Measurements from ENCODE around the gene RASA3.

Gene RASA3

DNA sequence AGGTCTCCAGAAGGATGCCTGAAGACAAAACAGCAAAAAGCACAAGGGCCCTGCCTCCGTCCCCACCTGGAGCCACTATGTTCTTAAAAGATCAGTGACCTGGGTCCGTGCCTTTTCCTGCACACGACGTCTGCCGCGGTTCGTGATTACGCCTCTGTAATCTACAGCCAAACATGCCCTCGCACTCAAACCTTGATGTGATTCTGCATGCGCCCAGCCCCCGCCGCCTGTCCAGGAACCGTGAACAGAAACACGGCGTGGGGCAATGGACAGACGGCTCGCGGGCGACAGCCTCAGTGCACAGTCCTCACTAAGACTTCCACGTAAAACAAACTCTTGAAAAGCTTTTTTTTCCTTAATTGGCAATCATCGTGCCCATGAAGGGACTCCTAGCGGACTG, 174.1 kb downstream of the RASA3 start:
- no peak for DNase-seq

DNA sequence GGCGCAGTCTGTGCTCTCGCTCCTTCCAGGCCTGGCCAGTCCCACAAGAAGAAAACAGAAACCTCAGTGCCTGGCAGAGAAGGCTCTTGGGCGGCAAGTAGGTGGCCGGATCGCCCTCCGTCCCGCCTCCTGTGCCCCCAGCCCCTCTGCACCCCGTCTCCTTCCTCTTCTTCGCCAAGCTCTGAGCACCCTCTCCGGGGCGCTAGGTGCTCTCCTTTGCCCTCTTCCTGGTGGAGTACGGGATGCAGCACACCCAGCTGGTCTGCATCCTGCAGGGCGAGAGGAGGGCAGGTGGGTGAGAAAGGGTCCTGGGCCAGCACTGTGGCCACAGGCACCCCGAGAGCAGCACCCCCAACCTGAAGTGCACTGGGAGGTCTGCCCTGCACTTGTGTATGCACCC, 175.9 kb downstream of the RASA3 start:
- no peak for DNase-seq

DNA sequence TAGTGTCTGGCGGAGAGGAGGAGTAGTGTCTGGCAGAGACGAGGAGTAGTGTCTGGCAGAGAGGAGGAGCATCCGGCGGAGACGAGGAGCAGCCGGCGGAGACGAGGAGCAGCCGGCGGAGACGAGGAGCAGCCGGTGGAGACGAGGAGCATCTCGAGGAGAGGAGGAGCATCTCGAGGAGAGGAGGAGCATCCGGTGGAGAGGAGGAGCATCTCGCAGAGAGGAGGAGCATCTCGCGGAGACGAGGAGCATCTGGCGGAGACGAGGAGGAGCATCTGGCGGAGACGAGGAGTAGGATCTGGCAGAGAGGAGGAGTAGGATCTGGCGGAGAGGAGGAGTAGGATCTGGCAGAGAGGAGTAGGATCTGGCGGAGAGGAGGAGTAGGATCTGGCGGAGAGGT, 176.7 kb downstream of the RASA3 start:
- DNase-seq, result no peak

DNA sequence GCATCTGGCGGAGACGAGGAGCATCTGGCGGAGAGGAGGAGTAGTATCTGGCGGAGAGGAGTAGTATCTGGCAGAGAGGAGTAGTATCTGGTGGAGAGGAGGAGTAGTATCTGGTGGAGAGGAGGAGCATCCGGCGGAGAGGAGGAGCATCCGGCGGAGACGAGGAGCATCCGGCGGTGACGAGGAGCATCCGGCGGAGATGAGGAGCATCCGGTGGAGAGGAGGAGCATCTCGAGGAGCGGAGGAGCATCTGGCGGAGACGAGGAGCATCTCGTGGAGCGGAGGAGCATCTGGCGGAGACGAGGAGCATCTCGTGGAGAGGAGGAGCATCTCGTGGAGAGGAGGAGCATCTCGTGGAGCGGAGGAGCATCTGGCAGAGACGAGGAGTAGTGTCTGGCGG, 177.2 kb downstream of the RASA3 start:
- no peak for DNase-seq

DNA sequence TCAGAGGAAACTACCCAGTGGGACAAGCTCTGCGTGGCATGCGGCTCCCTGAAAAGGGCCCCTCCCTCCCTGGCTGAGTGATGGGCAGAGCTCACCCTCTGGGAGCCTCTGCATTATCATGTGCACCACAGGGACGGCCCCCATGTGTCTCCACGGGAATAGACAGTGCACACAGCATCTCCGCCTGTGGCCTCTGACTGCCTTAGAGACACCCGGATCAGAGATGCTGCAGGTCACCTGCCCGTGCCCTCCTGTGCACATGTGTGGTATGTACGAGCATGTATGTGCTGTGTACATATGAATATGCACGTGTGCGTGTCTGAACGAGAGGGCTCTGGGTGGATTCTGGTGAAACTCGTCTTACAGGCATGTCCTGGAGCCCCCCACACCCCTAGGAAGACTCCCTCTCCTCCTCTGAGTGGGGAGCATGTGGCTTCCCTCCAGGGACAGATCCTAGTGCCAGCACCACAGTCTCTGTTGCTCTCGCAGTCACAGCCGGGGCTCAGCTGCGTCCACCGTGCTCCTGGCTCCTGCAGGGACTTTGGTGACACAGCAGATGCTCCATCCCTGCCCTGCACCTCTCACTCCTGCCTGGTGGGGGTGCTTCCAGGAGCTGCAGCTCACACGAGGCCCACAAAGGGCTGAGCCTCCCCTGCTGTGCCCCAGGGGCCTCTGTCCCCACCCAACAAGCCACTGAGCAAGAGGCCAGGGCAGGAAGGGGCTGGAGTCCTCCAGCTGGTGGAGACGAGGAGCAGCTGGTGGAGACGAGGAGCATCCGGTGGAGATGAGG, 178.2 kb downstream of the RASA3 start:
- DNase-seq, result no peak

DNA sequence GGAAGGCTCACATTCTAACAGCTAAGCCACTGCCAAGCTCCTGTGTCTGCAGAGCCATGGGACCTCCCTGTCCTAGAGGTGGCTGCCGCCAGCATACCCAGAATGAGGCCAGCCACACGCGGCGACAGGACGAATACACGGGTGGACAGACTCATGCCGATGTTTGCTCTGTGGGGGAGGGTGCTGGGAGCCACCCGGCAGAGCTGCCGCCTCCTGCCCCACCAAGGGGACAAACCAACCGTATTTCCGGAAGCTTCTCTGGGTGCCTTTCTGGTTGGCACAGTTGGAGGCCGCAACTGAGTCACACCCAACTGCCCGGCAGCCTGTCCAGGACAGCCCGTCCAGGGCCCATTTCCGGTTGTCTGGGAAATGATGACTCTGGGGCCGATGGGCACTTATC, 178.9 kb downstream of the RASA3 start:
- no peak for DNase-seq

DNA sequence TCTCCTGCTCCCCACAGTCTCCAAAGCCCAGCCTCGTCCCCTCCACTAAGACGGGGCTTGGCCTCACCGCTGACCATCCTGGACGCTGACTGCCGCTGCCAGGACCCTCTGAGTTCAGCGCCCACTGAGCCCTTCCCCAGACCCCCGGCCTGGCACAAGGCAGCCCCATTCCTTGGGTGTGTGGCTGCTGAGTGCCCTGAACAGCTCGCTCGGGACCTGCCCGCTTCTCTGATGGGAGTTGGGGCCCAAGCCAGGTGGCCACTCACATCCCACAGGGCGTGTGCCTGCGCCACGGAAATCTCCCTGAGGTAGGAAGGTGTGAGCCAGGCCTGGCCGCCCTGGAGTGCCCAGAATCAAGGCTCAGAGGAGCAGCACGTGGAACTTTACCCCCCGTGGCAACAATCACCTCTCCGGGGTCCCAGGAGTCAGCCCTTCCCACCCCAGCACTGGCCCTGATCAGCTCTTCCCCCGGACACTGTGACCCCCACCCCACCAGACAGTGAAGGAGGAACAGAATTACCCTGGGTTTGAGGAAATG, 179.4 kb downstream of the RASA3 start:
- no peak for DNase-seq

DNA sequence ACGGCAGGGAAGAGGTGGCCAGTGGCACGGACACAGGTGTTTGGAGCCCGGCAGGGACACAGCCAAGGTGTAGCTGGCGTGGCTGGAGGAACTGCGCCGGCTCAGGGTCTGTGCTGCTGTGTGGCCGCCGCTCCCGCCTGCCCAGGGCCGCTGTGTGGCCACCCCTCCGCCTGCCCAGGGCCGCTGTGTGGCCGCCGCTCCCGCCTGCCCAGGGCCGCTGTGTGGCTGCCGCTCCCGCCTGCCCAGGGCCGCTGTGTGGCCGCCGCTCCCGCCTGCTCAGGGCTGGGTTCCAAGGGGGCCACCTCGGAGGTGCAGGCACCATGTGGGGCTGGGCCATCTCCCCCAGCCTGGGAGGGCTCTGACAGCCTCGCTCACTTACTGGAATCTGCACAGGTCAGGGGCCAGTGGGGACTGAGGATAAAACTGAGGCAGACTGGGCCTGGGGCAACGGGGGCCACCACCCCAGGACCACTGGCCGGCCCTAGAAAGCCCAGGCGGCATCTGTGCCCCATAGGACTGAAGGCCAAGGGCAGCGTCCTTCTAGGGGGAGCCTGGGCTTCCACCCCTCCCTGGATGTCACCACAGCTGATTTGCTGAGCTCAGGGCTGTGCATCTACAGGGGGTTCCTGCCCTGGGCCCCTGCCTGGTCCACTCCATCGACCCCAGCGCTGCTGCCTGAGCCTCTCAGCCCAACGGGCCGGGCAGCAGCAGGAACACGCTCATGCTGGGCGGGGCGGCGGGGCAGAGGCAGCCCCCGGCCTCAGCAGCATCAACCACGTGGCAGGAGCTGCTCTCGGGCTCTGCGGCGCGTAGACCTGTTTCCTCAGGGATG, 180.1 kb downstream of the RASA3 start:
- DNase-seq, result no peak

DNA sequence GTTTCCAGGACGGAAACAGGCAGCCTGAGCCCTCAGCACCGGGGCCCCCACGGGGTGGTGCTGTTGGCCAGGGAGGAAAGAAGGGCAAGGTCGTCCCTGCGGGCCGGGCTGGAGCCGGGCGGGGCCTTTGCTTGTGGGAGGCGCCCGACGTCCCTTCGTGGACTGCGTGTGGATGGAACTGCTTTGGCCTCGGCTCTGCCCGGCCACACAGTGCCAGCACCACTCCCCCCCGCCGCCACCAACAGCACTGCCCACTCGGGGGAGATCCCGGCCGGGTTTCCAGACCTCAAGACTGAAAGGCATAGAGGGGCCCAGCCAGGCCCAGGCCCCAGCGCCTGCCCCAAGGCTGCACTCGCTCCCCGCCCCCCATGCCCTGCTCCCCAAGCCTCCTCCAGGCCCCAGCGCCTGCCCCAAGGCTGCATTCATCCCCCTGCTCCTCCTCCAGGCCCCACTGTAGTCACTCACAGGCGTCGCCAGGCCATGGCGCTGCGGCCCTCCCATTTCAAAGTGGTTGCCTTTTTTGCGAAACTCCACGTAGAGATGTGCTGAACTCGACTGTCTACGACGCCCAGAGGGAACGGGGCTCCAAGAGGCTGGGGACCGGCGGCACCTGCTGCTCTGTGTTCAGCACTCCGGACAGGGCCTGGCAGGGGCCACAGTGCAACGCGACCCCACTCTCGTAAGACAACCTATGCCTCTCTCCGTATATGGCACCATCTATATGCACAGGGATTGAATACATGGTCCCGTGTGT, 181.0 kb downstream of the RASA3 start:
- DNase-seq, result no peak

DNA sequence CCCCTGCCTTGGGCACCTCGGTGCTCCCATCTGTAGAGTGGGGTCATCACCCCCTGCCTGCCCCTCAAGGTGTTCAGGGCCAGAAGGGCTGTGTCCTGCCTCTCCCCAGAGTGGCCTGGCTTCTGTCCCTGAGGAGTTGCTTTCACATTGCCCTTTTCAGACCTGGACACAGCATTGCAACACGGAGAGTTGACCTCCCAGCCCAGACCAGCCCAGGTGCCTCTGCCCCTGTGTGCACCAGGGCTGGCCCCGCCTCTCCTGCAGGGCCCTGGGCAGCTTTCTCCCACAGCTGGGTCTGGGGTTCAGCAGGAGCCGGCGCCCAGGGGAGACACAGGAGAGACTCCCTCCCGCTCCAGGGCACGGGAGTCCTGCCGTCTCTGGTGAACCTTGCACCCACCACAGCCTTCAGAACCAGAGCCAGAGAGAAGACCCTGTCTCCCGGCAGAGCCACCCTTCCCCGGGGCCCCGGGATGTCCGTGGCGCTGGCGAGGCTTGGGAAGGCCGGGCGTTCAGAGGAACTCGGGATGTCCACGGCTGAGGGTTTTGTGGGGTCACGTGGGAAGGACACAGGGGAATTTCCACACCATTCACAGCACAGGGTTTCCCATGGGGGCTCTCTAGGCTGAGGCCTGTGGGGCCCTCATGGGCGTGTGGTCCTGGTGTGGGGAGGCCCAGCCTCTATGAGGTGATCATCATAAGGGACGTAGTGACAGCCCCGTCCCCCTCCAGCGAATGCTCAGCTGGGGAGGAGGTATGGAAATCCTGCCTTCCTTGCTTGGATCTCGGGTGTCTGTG, 181.8 kb downstream of the RASA3 start:
- DNase-seq, result no peak

DNA sequence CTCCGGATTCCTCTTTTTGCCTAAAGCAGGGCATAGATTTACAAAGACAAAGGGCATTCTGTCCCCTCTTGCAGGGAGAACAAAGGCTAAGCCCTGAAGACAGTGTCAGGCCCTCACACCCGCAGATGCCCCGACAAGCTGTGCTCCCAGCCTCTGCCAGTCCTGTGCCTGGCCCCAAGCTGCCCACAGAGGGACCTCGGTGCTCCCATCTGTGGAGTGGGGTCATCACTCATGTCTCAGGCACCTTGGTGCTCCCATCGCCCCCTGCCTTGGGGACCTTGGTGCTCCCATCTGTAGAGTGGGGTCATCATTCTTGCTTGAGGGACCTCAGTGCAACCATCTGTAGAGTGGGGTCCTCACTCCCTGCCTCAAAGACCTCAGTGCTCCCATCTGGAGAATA, 182.9 kb downstream of the RASA3 start:
- DNase-seq, result no peak

DNA sequence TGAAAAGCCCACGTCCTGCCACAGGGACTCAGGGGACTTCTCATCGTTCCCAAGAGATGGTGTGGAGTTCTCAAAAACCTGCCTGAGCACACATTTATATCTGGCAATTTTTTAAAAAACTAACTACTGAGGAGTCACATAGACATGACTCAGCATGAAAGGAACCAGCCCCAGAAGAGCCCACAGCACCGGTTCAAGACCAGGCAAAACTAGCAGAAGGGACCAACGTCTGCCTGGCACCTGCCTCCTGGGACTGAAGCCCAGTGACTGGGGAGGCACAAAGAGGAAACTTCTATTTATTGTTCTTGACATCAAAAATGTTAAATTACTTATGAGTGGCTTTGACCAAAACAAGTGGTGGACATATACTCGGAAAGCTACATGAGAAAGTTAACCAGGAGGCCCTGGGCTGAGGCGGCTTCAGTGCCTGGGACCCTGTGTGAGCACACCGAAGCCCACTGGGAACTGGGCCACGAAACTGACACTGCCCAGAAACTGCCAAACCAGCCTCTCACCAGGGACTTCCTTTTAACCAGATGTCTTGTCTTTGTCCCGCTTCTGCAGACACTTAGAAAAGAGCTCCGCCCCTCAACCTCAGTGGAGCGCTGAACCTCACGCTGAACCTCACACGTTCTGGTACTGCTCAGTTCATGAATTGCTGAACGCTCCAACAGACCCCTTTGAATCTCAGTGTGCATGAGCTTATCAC, 184.2 kb downstream of the RASA3 start:
- no peak for DNase-seq

DNA sequence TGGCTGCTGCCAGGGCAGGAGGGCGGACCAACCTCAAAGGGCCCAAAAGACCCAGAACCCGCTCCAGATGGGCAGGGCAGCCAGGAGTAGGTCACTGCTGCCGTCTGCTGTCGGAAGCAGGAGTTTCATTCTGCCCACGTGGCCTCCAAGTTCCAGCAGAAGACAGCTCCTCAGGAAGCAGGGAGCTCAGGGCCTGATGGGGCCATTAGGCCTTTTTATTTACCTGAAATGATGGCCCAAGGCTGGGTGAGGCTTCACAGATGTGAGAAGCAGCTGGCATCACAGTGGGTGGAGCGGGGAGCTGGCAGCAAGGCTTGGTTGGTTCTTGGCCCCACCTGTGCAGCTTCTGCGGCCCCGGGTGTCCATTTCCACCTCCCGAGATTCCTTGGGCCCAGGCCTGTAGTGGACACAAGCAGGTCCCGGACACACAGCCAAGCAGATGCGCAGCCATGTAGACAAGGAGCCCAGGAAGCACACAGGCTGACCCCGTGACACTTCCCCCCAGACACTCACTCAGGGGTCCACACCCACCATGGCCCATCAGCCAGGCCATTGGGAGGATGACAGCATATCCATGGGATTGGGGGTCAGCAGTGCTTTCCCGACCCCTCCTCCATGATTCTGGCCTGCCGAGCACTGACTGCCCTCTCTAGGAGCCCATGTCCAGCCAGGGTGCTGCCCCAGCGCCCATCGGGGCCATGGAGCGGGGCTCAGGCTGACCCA, 185.0 kb downstream of the RASA3 start:
- DNase-seq, result no peak

DNA sequence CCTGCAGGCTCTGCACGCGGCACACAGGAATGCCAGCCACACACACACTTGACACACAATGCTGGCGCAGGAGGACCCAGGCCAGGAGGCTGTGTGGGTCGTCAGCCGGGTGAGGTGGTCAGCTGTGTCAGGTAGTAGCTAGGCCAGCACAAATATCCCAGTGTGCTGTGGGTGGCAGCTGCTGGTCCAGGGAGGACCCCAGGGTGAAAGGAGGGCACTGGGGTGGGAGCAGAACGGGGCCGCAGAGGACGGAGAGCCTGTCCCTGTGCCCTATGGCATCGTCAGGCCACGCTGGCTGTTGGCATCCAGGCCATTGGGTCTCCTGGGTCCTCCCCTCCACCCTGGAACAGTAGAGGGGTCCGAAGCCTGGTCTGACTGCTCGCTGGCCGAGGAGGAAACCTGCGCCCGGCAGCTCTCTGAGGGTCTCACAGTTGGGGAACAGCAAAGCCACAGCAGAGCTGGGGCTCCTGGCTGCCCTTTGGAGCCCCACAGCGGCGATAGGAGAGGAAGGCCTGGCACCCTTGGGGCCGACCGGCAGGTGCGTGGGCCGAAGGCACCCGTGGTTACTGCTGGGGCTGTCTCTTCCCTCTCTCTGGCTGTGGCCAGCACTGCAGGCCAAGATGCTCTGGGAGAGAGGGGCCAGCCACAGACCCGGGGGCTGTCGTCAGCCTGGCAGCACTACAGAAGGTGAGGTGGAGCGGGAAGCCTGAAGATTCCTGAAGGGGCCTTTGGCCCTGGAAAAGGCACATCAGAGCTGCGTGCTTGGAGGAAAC, 185.8 kb downstream of the RASA3 start:
- DNase-seq, result no peak

DNA sequence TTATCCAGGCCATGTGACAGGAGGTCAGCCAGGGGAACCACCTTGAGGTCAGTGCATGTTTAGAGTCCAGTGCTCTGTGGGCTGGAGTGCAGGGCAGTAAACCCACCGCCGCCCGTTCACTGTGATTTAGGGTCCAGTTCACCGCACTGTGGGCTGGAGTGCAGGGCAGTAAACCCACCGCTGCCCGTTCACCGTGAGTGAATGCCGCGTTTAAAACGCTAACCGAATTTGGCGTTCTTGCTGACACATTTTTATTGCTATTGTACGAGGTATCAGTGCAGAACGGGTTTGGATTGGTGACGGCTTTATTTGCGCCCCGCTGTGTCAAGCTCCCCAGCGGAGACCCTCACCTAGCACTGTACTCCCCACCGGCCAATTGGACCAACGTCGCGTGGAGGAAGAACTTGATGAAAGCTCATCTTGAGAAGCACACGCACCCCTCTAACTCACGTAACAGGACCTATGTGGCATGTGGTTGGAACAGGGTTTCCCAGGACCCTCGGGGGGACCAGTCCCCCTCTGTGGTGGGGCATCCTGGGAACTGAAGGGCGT, 186.5 kb downstream of the RASA3 start:
- DNase-seq, result no peak

DNA sequence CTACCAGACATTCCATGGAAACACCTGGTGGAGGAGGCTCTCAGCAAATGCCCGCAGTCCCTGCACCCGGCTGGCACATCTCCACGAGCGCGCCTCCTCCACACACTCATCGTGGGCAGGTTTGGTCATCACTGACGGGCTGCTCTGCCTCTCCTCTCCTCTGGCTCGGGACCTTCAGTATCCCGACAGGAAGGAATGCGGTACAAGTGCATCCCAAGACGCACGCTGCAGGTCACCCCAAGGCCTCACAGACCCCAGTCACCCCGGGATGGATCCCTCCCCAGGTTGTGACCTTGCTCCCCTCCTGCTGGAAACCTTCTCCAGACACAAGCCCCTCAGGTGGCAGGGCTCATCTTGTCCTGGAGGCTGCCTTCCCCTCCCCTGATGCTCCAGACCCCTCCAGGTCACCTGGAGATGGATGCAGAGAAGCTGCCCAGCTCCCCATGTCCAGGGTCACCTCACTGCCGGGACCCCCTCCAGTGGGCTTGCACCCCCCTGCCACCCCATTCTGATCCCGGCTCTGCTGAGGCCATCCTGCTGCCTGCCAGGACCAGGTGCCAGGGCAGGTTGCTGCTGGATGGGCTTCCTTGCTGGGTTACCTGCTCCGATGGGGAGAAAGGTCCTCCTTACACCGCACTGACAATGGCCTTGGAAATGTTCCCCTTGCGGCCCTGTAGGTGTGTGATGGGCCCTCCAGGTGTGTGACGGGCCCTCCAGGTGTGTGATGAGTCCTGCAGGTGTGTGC, 188.4 kb downstream of the RASA3 start:
- no peak for DNase-seq

DNA sequence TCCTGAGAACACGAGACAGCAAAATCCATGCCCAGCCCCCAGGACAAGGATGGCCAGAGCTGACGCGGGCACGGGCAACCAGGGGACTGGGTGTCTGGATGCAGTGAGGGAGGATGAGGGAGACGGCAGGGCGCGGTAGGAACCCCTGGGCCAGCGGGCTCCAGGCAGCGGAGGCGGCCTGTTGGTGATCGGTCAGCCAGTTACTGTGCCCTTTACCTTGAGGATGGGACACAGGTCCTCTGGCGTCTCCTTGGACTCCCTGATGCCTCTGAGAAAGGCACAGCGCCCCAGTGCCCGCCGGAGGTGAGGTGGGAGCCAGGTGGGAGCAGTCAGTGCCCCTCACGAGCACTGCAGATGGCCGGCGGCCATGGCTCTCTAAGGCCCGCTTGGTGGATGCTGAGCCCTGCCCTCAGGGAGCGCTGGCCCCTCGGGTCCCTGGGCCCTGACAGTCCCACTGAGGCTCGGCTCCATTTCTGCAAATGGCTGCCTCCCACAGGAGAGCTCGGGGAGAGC, 189.8 kb downstream of the RASA3 start:
- no peak for DNase-seq

DNA sequence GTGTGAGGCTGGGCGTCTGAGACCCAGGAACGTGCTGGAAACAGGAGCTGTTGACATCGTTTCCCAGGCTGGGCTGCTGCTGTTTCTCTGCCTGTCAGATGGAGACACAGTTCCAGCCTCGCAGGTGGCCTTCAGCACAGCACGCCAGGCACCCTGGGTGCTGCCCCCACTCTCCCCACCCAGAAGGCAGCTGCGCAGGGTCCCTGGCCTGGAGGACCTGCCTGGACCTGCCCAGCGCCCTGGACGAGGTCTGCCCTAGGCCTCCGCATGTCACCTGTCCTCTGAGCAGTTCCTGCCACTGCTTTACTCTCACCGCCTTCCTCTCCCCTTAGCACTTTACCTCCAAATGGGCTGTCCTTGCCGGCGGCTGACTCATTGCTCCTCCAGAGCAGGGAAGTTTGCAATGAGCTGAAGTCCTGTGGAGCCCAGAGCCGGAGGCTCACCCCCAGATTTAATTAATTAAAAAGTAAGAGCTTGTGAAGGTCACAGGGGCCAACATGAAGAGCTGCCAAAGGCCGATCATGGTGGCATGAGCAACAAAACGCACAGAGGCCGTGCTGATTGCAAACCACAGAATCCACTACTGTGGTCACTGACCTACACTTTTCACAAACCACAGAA, 190.7 kb downstream of the RASA3 start:
- peak; percentile 27 for DNase-seq

DNA sequence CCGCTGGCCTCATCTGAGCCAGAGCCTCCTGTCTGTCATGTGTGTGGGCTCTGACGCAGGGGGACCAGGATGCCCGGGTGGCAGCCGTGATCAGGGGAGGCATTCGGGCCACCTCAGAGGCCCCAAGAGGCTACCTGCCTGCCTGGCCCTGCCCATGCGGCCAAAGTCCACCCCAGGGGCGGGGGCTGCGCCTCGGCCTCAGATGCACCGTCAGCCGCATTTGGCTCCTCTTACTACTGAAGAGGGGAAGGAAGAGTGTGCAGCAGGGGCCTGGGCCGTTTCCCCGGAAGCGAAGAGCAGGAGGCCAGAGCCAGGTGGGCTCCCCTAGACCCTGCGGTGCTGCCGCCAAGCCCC, 192.5 kb downstream of the RASA3 start:
- no peak for DNase-seq

Measured in NCI-H1417 treated with DMSO at 0.1 percent for 48 hours (cell line).